ENCODE data around the gene AMIGO2.

The AMIGO2 gene

DNA sequence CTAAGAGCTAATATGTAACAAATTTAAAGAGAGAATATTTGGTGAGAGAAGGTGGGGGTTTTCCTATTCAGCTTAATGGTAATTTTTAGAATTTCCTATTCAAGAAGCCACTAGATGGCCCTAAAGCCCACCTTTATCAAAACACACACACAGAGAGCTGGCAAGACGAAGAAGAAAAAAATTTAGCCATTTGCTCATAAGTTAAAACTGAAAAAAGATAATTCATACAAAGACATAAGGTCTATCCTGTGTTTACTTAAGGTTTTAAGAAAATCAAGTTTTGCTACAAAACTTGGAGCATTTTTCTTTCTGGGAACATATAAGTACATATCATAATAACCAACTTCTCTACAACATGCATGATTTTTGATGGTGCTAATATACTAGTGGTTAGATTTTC is 47.1 kb downstream of the AMIGO2 start:
- DNase-seq, result no peak

DNA sequence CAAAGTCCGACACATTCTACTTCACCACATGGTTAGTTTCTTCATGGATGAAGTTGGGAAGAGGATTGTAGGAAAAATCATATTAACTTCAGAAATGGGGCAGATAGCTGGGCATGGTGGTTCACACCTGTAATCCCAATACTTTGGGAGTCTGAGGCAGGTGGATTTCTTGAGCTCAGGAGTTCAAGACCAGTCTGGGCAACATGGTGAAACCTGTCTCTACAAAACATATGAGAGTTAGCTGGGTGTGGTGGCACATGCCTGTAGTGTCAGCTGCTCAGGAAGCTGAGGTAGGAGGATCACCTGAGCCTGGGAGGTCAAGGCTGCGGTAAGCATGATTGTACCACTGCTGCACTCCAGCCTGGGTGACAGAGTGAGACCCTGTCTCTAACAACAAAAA is 49.9 kb downstream of the AMIGO2 start:
- DNase-seq, result no peak

DNA sequence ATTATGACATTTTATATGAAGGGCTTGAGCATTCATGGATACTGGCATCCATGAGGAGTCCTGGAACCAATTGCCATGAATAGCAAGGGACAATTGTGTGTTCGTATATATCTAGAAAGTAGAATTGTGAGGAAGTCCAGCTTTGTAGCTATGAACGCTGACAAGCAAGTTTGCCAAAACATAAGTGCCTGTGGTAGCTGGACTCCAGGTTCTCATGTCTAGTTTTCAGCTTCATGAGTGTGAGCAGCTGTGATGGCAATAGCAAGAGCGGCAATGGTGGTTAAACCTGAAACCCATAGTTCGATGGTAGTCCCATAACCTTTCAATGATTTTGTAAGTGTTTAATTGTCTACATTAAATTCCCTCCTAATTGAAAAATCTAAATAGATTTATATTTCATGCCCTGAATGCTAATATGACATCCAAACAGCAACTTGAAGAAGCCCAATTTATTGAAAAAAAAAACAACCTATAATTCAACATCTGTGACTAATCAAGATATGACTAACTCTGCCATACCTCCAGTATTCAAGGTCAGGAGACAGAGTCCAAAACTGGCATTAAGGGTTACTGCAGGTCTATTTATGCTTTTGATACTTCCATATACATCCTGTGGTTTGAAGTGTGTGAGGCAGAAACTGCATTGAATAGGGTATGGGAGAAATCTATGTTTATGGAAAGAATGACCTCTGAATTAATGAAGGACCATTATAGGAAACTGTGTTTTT is 50.6 kb downstream of the AMIGO2 start:
- no peak for DNase-seq

DNA sequence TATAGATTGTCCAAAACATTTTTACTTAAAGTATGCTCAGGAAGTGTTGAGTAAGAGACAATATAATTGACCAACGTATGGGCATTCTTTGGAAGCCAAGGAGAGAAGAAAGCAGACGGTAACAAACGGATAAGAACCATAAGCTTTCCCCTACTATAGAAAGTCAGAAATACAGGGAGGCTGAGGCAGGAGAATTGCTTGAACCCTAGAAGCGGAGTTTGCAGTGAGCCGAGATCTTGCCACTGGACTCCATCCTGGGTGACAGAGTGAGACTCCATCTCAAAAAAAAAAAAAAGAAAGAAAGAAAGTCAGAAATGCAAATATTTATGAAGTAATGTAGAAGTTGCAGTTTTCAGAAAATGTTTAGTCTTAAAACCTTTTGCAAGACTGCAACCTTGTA is 51.6 kb downstream of the AMIGO2 start:
- DNase-seq, result no peak

Data from activated gamma-delta T cell (primary cell).